IMR-90 (cell line): ENCODE results near the gene A3GALT2. TPM values are rescaled to one million over a fixed set of nuclear protein-coding genes. Genes with fewer than 3 reads are reported as not detected.

Experiments used
- ATAC-seq: fragments of 200-7000 bp; cut with Tn5 transposase; 2 replicates; pipeline ENCODE4 v1.9.1; 2020; ENCODE audit warnings: low read depth, mild to moderate bottlenecking, moderate library complexity
- BruUV-seq: library from RNA; stranded (reverse); fragments of 400-500 nt; replicated peaks from 2 replicates; lab custom pipeline; 2021; lab: Mats Ljungman, UMichigan
- CTCF ChIA-PET: fragments of 300-600 bp; formaldehyde crosslinking; extraction: SDS; loops from one replicate; lab custom pipeline; 2021; ENCODE audit warnings: antibody characterized with exemption; lab: Yijun Ruan, JAX
- POLR2A ChIA-PET: fragments of 300-600 bp; sonication (Branson Sonifier 250); formaldehyde crosslinking; loops from one replicate; lab custom pipeline; 2022; ENCODE audit warnings: antibody characterized with exemption; ENCODE audit not compliant: unreplicated experiment; lab: Charles Lee
- DNase-seq: peaks from one replicate; pipeline ENCODE4 v3.0.0; 2013
- H2AFZ ChIP-seq: replicated peaks from 2 replicates; pipeline ENCODE3; 2013; ENCODE audit warnings: low read length, mild to moderate bottlenecking; ENCODE audit not compliant: poor library complexity
- H2AK5ac ChIP-seq: 2 replicates; pipeline ENCODE4 v1.6.1; 2013; ENCODE audit warnings: low read depth, low read length, inconsistent platforms
- H2AK9ac ChIP-seq: replicated peaks from 2 replicates; pipeline ENCODE3; 2013; ENCODE audit warnings: mild to moderate bottlenecking, low read depth, low read length, moderate library complexity; ENCODE audit not compliant: poor library complexity
- H2BK120ac ChIP-seq: 2 replicates; pipeline ENCODE4 v1.6.1; 2013; ENCODE audit warnings: low read depth, low read length, inconsistent platforms
- H2BK15ac ChIP-seq: 3 replicates; pipeline ENCODE4 v1.6.1; 2013; ENCODE audit warnings: low read depth, low read length, inconsistent platforms
- H2BK20ac ChIP-seq: 2 replicates; pipeline ENCODE4 v1.6.1; 2013; ENCODE audit warnings: low read depth, mild to moderate bottlenecking, inconsistent platforms, low read length, moderate library complexity
- H2BK5ac ChIP-seq: 2 replicates; pipeline ENCODE4 v1.6.1; 2013; ENCODE audit warnings: mild to moderate bottlenecking, low read depth, low read length, inconsistent platforms; ENCODE audit not compliant: poor library complexity, severe bottlenecking
- H3K14ac ChIP-seq: replicated peaks from 2 replicates; pipeline ENCODE4 v1.6.1; 2013; ENCODE audit warnings: low read depth, low read length, inconsistent platforms
- H3K18ac ChIP-seq: 2 replicates; pipeline ENCODE4 v1.6.1; 2013; ENCODE audit warnings: low read depth, low read length, control low read depth
- H3K23ac ChIP-seq: 2 replicates; pipeline ENCODE4 v1.6.1; 2013; ENCODE audit warnings: low read depth, low read length, inconsistent platforms
- H3K27ac ChIP-seq: 2 replicates; pipeline ENCODE4 v1.5.1; 2013; ENCODE audit warnings: mild to moderate bottlenecking, control low read depth, low read length; ENCODE audit not compliant: insufficient read depth
- H3K27me3 ChIP-seq: 2 replicates; pipeline ENCODE4 v1.6.1; 2013; ENCODE audit warnings: low read length; ENCODE audit not compliant: control insufficient read depth, insufficient read depth
- H3K36me3 ChIP-seq: 2 replicates; pipeline ENCODE4 v1.6.1; 2013; ENCODE audit warnings: low read length, mixed read lengths; ENCODE audit not compliant: control insufficient read depth, insufficient read depth
- H3K4ac ChIP-seq: 2 replicates; pipeline ENCODE4 v1.6.1; 2013; ENCODE audit warnings: low read depth, low read length, inconsistent platforms
- H3K4me1 ChIP-seq: 2 replicates; pipeline ENCODE4 v1.6.1; 2013; ENCODE audit warnings: low read length, mixed read lengths; ENCODE audit not compliant: control insufficient read depth, insufficient read depth
- H3K4me2 ChIP-seq: 2 replicates; pipeline ENCODE4 v1.6.1; 2013; ENCODE audit warnings: low read depth, mild to moderate bottlenecking, control low read depth, low read length, moderate library complexity
- H3K4me3 ChIP-seq: 2 replicates; pipeline ENCODE4 v1.5.1; 2013; ENCODE audit warnings: low read depth, mild to moderate bottlenecking, control low read depth, low read length, moderate library complexity; ENCODE audit not compliant: insufficient read depth
- H3K56ac ChIP-seq: 2 replicates; pipeline ENCODE4 v1.6.1; 2013; ENCODE audit warnings: low read length, inconsistent platforms; ENCODE audit not compliant: insufficient read depth; ENCODE audit errors: extremely low read depth
- H3K79me1 ChIP-seq, 2 experiments: 2 replicates each; pipeline ENCODE4 v1.6.1; 2013; ENCODE audit warnings: low read length in 2 of 2, inconsistent platforms in 1 of 2, low read depth in 1 of 2
- H3K9ac ChIP-seq: 2 replicates; pipeline ENCODE4 v1.6.1; 2013; ENCODE audit warnings: low read depth, low read length, control low read depth
- H3K9me1 ChIP-seq: 2 replicates; pipeline ENCODE4 v1.6.1; 2013; ENCODE audit warnings: low read length, inconsistent platforms; ENCODE audit not compliant: insufficient read depth
- H3K9me3 ChIP-seq: 2 replicates; pipeline ENCODE4 v1.6.1; 2013; ENCODE audit warnings: low read length; ENCODE audit not compliant: control insufficient read depth, insufficient read depth
- H4K20me1 ChIP-seq: 2 replicates; pipeline ENCODE4 v1.6.1; 2013; ENCODE audit warnings: low read length, inconsistent platforms; ENCODE audit not compliant: insufficient read depth
- H4K5ac ChIP-seq: 2 replicates; pipeline ENCODE4 v1.6.1; 2013; ENCODE audit warnings: mild to moderate bottlenecking, low read depth, low read length, control low read depth
- H4K8ac ChIP-seq, 2 experiments: 2 replicates each; pipeline ENCODE4 v1.6.1; 2013; ENCODE audit warnings: low read depth in 2 of 2, low read length in 2 of 2, control low read depth in 1 of 2, inconsistent platforms in 1 of 2
- H4K91ac ChIP-seq: 2 replicates; pipeline ENCODE4 v1.6.1; 2013; ENCODE audit warnings: low read depth, low read length, inconsistent platforms; ENCODE audit not compliant: insufficient read depth
- BHLHE40 ChIP-seq: fragments of 150-350 bp; IDR thresholded peaks from 2 replicates; pipeline ENCODE4 v1.6.1; 2016; ENCODE audit warnings: mild to moderate bottlenecking, low read depth, low read length
- CEBPB ChIP-seq: IDR thresholded peaks from 2 replicates; pipeline ENCODE4 v1.6.1; 2012; ENCODE audit warnings: low read depth, low read length, improper control_type of control experiment
- CHD1 ChIP-seq: IDR thresholded peaks from 2 replicates; pipeline ENCODE4 v1.6.1; 2012; ENCODE audit warnings: low read depth, low read length, improper control_type of control experiment
- FOS ChIP-seq: fragments of 150-350 bp; IDR thresholded peaks from 2 replicates; pipeline ENCODE4 v1.6.1; 2016; ENCODE audit warnings: low read depth, low read length
- MAFK ChIP-seq: IDR thresholded peaks from 2 replicates; pipeline ENCODE4 v1.6.1; 2012; ENCODE audit warnings: low read depth, low read length, improper control_type of control experiment
- MAZ ChIP-seq: IDR thresholded peaks from 2 replicates; pipeline ENCODE4 v1.6.1; 2012; ENCODE audit warnings: low read depth, mild to moderate bottlenecking, low read length, improper control_type of control experiment, moderate library complexity, borderline replicate concordance
- MXI1 ChIP-seq: IDR thresholded peaks from 2 replicates; pipeline ENCODE4 v1.6.1; 2012; ENCODE audit warnings: low read depth, mild to moderate bottlenecking, low read length, moderate library complexity, borderline replicate concordance
- NFE2L2 ChIP-seq: fragments of 150-350 bp; IDR thresholded peaks from 2 replicates; pipeline ENCODE4 v1.6.1; 2016; ENCODE audit warnings: low read depth, mild to moderate bottlenecking, low read length
- POLR2A ChIP-seq: IDR thresholded peaks from 2 replicates; pipeline ENCODE4 v1.6.1; 2012; ENCODE audit warnings: mild to moderate bottlenecking, low read depth, low read length
- RAD21 ChIP-seq: IDR thresholded peaks from 2 replicates; pipeline ENCODE4 v1.6.1; 2012; ENCODE audit warnings: low read length, improper control_type of control experiment
- RCOR1 ChIP-seq: IDR thresholded peaks from 2 replicates; pipeline ENCODE4 v1.6.1; 2012; ENCODE audit warnings: mild to moderate bottlenecking, low read length, improper control_type of control experiment; ENCODE audit not compliant: insufficient replicate concordance
- RFX5 ChIP-seq: IDR thresholded peaks from 2 replicates; pipeline ENCODE4 v1.8.0; 2012; ENCODE audit warnings: low read depth, mild to moderate bottlenecking, low read length, moderate library complexity
- SMC3 ChIP-seq: fragments of 150-350 bp; IDR thresholded peaks from 2 replicates; pipeline ENCODE4 v1.6.1; 2016; ENCODE audit warnings: low read depth, mild to moderate bottlenecking, antibody characterized with exemption, low read length, moderate library complexity
- WGBS, 2 experiments: methylation state at CpG; one replicate each; pipeline versions ENCODE4 v1.1.5 to v1.1.7; 2013; ENCODE audit warnings: missing lambda C conversion rate in 2 of 2; ENCODE audit not compliant: insufficient read length in 1 of 2; ENCODE audit errors: extremely low coverage in 2 of 2; 5-methylcytosine and 5-hydroxymethylcytosine counted together
- dilution Hi-C: fragments of 300-500 bp; cut with HindIII; formaldehyde crosslinking; loops from one replicate; pipeline ENCODE4 v1.14.3; 2018; ENCODE audit warnings: low sequenced_read_pairs; ENCODE audit not compliant: unreplicated experiment
- in situ Hi-C: fragments of 300-500 bp; cut with MboI; formaldehyde crosslinking; loops from 3 replicates; pipeline ENCODE4 v1.14.3; 2019; ENCODE audit warnings: low sequenced_read_pairs, inconsistent platforms, mixed read lengths
- intact Hi-C: fragments of 100-400 bp; cut with micrococcal nuclease; formaldehyde crosslinking; loops from 2 replicates; pipeline ENCODE4 v1.10.0; 2022
- polyA plus RNA-seq, 3 experiments: library from polyadenylated mRNA; depleted of rRNA; stranded (reverse); fragments of >200 nt; gene quantifications; 2 replicates each; pipeline ENCODE4 v1.2.3, GENCODE V29; 2012; ENCODE audit warnings: low replicate concordance in 1 of 3
- total RNA-seq: library from RNA; depleted of rRNA; stranded (reverse); fragments of >200 nt; gene quantifications from 2 replicates; pipeline ENCODE4 v1.2.3, GENCODE V29; 2012
- TF ChIP-seq, protein P1 (sequence below): fragments of 150-350 bp; IDR thresholded peaks from 2 replicates; pipeline ENCODE4 v1.6.1; 2016; ENCODE audit warnings: low read depth, mild to moderate bottlenecking, low read length, moderate library complexity, borderline replicate concordance
- TF ChIP-seq, protein P2 (sequence below): fragments of 150-350 bp; IDR thresholded peaks from 2 replicates; pipeline ENCODE4 v1.6.1; 2017; ENCODE audit warnings: mild to moderate bottlenecking, antibody characterized with exemption, low read length, low read depth
- TF ChIP-seq, protein P3 (sequence below): conservative IDR thresholded peaks from 2 replicates; pipeline ENCODE4 v1.5.1; 2012; ENCODE audit warnings: mild to moderate bottlenecking, low read depth, low read length, improper control_type of control experiment

Gene A3GALT2
- total and polyA plus RNA-seq, 2 of the 4 experiments (the other 2 are of a cell fraction): not detected

DNA sequence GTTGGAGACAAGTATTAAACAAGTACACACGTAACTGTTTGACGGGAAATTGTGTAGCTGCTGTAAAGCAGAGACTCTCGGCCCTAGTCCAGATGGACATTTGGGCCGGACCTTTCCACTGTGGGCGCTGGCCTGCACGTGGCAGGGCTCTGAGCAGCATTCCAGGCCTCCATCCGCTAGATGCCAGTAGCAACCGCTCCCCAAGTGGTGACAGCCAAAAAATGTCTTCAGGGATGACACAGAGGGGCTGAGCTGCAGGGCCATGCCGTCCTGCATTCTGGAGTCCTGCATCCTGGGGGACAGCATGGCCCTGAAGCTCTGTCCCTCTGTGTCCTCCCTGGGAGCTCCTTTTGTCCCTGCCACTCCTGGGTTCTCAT lies 24.8 kb downstream of the A3GALT2 start:
- no peak for TF ChIP-seq NFE2L2
- TF ChIP-seq MAZ: no peak
- TF ChIP-seq, protein P1, sequence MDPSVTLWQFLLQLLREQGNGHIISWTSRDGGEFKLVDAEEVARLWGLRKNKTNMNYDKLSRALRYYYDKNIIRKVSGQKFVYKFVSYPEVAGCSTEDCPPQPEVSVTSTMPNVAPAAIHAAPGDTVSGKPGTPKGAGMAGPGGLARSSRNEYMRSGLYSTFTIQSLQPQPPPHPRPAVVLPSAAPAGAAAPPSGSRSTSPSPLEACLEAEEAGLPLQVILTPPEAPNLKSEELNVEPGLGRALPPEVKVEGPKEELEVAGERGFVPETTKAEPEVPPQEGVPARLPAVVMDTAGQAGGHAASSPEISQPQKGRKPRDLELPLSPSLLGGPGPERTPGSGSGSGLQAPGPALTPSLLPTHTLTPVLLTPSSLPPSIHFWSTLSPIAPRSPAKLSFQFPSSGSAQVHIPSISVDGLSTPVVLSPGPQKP: no peak
- no peak for TF ChIP-seq MAFK
- no peak for TF ChIP-seq SMC3
- no peak for TF ChIP-seq CHD1
- TF ChIP-seq, protein P2, sequence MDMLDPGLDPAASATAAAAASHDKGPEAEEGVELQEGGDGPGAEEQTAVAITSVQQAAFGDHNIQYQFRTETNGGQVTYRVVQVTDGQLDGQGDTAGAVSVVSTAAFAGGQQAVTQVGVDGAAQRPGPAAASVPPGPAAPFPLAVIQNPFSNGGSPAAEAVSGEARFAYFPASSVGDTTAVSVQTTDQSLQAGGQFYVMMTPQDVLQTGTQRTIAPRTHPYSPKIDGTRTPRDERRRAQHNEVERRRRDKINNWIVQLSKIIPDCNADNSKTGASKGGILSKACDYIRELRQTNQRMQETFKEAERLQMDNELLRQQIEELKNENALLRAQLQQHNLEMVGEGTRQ: no peak
- no peak for TF ChIP-seq POLR2A
- no peak for TF ChIP-seq BHLHE40
- TF ChIP-seq RFX5: no peak
- TF ChIP-seq RAD21: no peak
- no peak for TF ChIP-seq CEBPB
- no peak for TF ChIP-seq MXI1
- TF ChIP-seq, protein P3, sequence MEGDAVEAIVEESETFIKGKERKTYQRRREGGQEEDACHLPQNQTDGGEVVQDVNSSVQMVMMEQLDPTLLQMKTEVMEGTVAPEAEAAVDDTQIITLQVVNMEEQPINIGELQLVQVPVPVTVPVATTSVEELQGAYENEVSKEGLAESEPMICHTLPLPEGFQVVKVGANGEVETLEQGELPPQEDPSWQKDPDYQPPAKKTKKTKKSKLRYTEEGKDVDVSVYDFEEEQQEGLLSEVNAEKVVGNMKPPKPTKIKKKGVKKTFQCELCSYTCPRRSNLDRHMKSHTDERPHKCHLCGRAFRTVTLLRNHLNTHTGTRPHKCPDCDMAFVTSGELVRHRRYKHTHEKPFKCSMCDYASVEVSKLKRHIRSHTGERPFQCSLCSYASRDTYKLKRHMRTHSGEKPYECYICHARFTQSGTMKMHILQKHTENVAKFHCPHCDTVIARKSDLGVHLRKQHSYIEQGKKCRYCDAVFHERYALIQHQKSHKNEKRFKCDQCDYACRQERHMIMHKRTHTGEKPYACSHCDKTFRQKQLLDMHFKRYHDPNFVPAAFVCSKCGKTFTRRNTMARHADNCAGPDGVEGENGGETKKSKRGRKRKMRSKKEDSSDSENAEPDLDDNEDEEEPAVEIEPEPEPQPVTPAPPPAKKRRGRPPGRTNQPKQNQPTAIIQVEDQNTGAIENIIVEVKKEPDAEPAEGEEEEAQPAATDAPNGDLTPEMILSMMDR: no peak
- TF ChIP-seq FOS: no peak
- no peak for TF ChIP-seq RCOR1
- H2AFZ ChIP-seq: peak overlapping the region; percentile 24
- H3K56ac ChIP-seq: no peak overlapping the region
- H3K4me1 ChIP-seq: peaks cover 4% of the 10 kb centered on the region
- BruUV-seq: no TSS peak
- CTCF ChIA-PET: interaction anchor here (0.6 to 2.2 kb wide), 22 partner anchors 9 to 1446 kb away, joined by 3 to 26 read pairs (median 4); partner anchors contain the start of genes A3GALT2 and ZSCAN20
- H4K8ac ChIP-seq: no peak overlapping the region
- H3K4me2 ChIP-seq: no peak overlapping the region
- H3K79me1 ChIP-seq: peaks cover 0 to 31% of the 10 kb centered on the region in 2 experiments; a peak in 2 of 4 replicates
- no peak overlapping the region for H3K23ac ChIP-seq
- H3K14ac ChIP-seq: no peak overlapping the region
- 87% methylated on average over 9 of the region's 9 CpGs; no CpG with 5 or more reads in 1 of the 2 experiments for WGBS, 2 experiments
- H4K91ac ChIP-seq: no peak overlapping the region
- DNase-seq: no peak
- in situ Hi-C loops: loop anchor here (5.0 to 10.0 kb wide), 3 partner anchors 71 to 319 kb away; no protein-coding TSS in a partner anchor
- no peak overlapping the region for H3K27ac ChIP-seq
- intact Hi-C loops: loop anchor here (5.0 kb wide), 2 partner anchors 51 to 79 kb away; no protein-coding TSS in a partner anchor
- no peak overlapping the region for H4K5ac ChIP-seq
- POLR2A ChIA-PET: no interaction called here
- H3K4ac ChIP-seq: no peak overlapping the region
- no peaks in the 10 kb centered on the region for H3K27me3 ChIP-seq
- no peak for ATAC-seq
- no peak overlapping the region for H2AK9ac ChIP-seq
- peaks cover 14% of the 10 kb centered on the region; the same call in 1 of the 2 replicates for H4K20me1 ChIP-seq
- H3K36me3 ChIP-seq: peaks cover 31% of the 10 kb centered on the region
- H3K9me1 ChIP-seq: peaks cover 5% of the 10 kb centered on the region
- no peak overlapping the region for H2BK20ac ChIP-seq
- H2AK5ac ChIP-seq: no peak overlapping the region
- H3K4me3 ChIP-seq: no peak overlapping the region
- no peak overlapping the region for H2BK5ac ChIP-seq
- H2BK15ac ChIP-seq: no peak overlapping the region
- H3K18ac ChIP-seq: no peak overlapping the region
- H3K9me3 ChIP-seq: no peaks in the 10 kb centered on the region
- H3K9ac ChIP-seq: no peak overlapping the region
- no peak overlapping the region for H2BK120ac ChIP-seq
- dilution Hi-C loops: no loop called here
